GM12865 (cell line): ENCODE data around the gene ARID3A.

ENCODE experiments used
- DNase-seq: peaks from one replicate; pipeline ENCODE4 v3.0.0; 2010; ENCODE audit warnings: low read depth
- H3K4me3 ChIP-seq: 2 replicates; pipeline ENCODE4 v1.5.1; 2011; ENCODE audit warnings: mild to moderate bottlenecking, low read depth, low read length, control low read depth
- CTCF ChIP-seq: IDR thresholded peaks from 2 replicates; pipeline ENCODE4 v1.5.1; 2011; ENCODE audit warnings: low read length, control low read depth, low read depth, inconsistent platforms; ENCODE audit not compliant: insufficient read depth; ENCODE audit errors: missing control alignments

The ARID3A gene

GRCh38 chr19:991932-992669, 66.3 kb downstream of the ARID3A start:
- TF ChIP-seq CTCF = no peak
- no peak overlapping the region for H3K4me3 ChIP-seq
- DNase-seq = no peak

GRCh38 chr19:992670-993055, 66.8 kb downstream of the ARID3A start:
- no peak for TF ChIP-seq CTCF
- no peak for DNase-seq
- H3K4me3 ChIP-seq = no peak overlapping the region

- H3K4me3 ChIP-seq = no peak overlapping the region
- no peak for TF ChIP-seq CTCF
- no peak for DNase-seq
These were observed 67.6 kb downstream of the ARID3A start for GRCh38 chr19:993361-993830.

- H3K4me3 ChIP-seq = no peak overlapping the region
- no peak for TF ChIP-seq CTCF
- DNase-seq = no peak
These were observed 68.1 kb downstream of the ARID3A start for GRCh38 chr19:993831-994393.

GRCh38 chr19:994516-994915, 68.7 kb downstream of the ARID3A start:
- no peak for TF ChIP-seq CTCF
- no peak for DNase-seq
- H3K4me3 ChIP-seq = no peak overlapping the region

GRCh38 chr19:995051-995827, 69.4 kb downstream of the ARID3A start:
- TF ChIP-seq CTCF = no peak
- no peak overlapping the region for H3K4me3 ChIP-seq
- no peak for DNase-seq
